Measurements from ENCODE around the gene HCFC1R1.

GRCh38 chr16:3013491-3013951, 10.2 kb downstream of the HCFC1R1 start:
- TF ChIP-seq CTCF (IDR thresholded peaks at IDR 0.05): no peak
- TF ChIP-seq POLR2A (IDR thresholded peaks at IDR 0.05): no peak
